ENCODE measurements around the gene SLC5A9.
A peak's percentile ranks its signal among the peaks of the same experiment; 100 is the strongest.

Gene SLC5A9

DNA sequence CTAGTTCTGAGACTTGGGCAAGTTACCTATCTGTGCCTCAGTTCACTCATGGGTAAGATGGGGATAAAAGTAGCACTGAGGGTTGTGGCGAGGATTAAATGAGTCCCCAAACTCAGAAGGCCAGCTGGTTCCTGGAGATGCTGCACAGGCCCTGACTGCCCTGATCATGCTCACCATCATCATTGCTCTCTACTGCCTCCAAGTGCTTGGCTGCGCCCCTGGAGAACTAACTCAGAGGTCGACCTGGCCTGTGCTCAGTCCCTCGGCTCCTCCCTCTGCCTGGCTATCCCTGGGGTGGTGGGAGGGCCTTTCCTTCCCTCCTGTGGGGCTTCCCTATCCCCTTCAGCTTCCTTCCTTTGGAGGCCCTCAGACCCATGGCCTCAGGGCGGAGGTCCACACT lies 5.6 kb downstream of the SLC5A9 start:
- TF ChIP-seq ZFX (IDR thresholded peaks at IDR 0.05) = no peak
- TF ChIP-seq, protein P1, sequence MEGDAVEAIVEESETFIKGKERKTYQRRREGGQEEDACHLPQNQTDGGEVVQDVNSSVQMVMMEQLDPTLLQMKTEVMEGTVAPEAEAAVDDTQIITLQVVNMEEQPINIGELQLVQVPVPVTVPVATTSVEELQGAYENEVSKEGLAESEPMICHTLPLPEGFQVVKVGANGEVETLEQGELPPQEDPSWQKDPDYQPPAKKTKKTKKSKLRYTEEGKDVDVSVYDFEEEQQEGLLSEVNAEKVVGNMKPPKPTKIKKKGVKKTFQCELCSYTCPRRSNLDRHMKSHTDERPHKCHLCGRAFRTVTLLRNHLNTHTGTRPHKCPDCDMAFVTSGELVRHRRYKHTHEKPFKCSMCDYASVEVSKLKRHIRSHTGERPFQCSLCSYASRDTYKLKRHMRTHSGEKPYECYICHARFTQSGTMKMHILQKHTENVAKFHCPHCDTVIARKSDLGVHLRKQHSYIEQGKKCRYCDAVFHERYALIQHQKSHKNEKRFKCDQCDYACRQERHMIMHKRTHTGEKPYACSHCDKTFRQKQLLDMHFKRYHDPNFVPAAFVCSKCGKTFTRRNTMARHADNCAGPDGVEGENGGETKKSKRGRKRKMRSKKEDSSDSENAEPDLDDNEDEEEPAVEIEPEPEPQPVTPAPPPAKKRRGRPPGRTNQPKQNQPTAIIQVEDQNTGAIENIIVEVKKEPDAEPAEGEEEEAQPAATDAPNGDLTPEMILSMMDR (conservative IDR thresholded peaks at IDR 0.05) = peak; percentile 43; the same call in 1 of the 2 replicates
- H3K27ac ChIP-seq = no peak overlapping the region

DNA sequence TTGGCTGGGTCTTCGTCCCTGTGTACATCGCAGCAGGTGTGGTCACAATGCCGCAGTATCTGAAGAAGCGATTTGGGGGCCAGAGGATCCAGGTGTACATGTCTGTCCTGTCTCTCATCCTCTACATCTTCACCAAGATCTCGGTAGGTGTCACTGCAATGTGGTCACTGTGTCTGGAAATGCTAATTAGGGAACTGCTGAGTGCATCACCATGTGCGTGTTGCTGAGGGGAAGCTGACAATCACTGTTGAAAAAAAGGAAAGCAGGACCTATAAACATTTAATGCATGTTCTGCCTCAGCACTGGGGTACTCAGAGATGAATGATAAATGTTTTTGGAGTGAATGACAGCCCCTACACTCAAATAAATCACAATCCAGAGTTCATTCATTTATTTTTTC lies 6.8 kb downstream of the SLC5A9 start:
- H3K27ac ChIP-seq = no peak overlapping the region
- TF ChIP-seq, protein P1 (conservative IDR thresholded peaks at IDR 0.05) = no peak
- TF ChIP-seq ZFX (IDR thresholded peaks at IDR 0.05) = no peak

DNA sequence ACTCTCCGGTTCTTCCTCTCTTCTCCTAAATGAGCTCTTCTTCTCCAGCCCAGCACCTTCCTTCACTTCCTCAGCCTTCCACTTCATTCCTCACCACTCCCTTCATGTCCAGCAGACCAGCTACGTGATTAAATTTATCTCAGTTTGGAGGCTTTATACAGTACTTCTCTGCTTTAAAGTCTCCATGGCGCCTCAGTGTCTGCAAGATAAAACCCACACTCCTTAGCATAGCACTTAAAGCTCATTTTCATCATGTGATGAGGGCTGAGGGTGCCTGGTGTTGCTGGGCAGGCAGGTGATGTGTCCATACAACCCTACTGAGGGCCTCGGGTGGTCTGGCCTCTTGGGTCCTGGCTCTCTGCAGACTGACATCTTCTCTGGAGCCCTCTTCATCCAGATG lies 7.7 kb downstream of the SLC5A9 start:
- TF ChIP-seq ZFX (IDR thresholded peaks at IDR 0.05) = no peak
- TF ChIP-seq, protein P1 (conservative IDR thresholded peaks at IDR 0.05) = no peak
- H3K27ac ChIP-seq = no peak overlapping the region

DNA sequence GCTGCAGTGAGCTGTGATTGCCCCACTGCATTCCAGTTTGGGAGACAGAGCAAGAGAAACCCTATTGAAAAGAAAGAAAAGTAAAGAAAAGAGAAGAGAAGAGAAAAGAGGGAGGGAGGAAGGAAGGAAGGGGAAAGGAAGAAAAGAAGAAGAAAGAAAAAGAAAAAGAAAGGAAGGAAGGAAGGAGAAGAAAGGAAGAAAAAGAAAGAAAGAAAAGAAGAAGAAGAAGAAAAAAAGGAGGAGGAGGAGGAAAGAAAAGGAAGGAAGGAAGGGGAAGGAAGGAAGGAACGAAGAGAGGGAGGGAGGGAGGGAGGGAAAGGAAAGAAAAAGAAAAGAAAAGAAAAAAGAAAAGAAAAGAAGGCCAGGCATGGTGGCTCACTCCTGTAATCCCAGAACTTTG lies 10.2 kb downstream of the SLC5A9 start:
- H3K27ac ChIP-seq = no peak overlapping the region
- TF ChIP-seq ZFX (IDR thresholded peaks at IDR 0.05) = no peak

DNA sequence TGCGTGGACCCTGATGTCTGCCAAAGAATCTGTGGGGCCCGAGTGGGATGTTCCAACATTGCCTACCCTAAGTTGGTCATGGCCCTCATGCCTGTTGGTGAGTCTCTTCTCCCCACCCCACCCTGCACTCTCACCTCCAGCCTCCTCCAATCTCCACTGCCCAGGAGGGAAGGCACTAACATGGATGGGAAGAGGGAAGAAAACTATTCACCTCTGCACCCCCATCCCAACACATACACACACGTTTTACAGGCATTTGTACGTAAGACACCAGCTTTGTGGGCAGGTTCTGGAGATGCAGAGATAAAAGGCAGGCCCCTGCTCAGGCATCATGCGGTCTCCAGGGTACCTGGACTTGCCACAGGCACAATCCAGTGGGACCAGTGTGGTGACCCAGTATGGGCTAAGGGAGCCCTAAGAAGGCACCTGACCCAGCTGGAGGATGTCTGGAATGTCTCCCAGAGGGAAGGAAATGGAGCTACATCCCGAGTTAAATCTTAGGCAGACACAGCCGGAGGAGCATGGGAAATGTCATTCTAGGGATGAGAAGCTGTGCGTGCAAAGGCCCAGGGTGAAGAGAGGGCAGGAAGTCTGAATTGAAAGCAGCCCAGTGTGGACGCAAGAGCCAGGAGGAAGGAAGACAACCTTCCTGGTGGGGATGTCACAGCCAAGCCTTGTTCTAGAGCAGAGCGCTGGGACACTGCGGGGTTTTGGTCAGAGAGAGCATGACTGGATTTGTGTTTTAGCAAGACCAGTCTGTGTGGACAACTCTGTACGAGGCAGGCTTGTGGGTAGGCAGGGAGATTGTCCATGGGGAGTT lies 11.4 kb downstream of the SLC5A9 start:
- TF ChIP-seq, protein P1 (conservative IDR thresholded peaks at IDR 0.05) = no peak
- no peak for TF ChIP-seq ZFX (IDR thresholded peaks at IDR 0.05)

DNA sequence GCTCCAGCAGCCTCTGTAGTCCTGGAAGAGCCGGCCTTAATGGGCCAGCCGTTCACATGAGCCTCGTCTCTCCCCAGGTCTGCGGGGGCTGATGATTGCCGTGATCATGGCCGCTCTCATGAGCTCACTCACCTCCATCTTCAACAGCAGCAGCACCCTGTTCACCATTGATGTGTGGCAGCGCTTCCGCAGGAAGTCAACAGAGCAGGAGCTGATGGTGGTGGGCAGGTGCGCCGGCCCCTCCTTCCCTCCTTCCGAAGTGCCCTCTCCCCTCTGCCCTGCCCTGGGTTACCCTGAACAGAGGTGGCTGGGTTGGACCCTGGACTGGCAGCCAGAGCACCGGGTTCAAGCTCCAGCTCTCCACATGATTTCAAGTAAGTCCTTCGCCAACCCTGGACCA lies 13.1 kb downstream of the SLC5A9 start:
- no peak overlapping the region for H3K27ac ChIP-seq
- no peak for TF ChIP-seq ZFX (IDR thresholded peaks at IDR 0.05)
- TF ChIP-seq, protein P1 (conservative IDR thresholded peaks at IDR 0.05) = no peak

More for the DNA sequence above, 11.4 kb downstream of the SLC5A9 start:
- no peak overlapping the region for H3K27ac ChIP-seq

DNA sequence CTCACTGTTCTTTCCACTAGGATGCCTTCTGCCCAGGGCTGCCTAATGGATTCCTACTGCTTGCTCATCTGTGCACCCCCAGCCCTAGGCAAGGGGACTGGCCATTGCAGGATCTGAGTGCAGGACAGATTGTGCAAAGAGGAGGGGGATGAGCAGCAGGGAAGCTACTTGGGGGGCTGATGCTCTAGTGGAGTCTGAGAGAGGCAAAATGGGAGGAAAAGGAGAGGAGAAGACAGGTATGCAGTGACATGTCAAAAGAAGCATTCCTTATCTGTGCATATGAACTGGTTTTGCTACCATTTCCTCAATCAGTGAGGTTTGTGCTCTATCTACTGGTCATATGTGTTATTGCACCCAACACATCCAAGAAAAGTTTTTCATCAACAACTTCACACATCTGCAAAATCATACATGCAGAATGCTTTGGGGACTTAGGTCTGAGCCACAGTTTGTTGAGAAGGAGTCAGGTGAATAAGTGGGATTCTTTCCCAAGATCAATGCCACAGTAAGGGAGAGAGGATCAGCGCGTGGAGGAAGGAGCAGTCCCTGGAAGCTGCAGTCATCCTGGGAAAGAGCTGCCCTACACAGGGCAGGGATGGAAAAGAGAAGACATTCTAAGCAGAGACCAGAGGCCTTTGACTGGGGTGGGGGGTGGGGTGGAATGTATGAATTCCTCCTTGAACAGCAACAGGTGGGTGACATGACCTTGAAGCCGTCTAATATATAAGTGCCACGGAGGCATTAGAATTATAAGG lies 14.4 kb downstream of the SLC5A9 start:
- TF ChIP-seq ZFX (IDR thresholded peaks at IDR 0.05) = no peak
- TF ChIP-seq, protein P1 (conservative IDR thresholded peaks at IDR 0.05) = peak; percentile 83
- no peak overlapping the region for H3K27ac ChIP-seq
